WTC11 (cell line): Measurements from ENCODE around the gene RAB11FIP3. TPM values are rescaled to one million over a fixed set of nuclear protein-coding genes. Genes with fewer than 3 reads are reported as not detected.

ENCODE experiments used
- ATAC-seq: fragments of 200-7000 bp; cut with Tn5 transposase; 2 replicates; pipeline ENCODE4 v1.10.0; 2021; ENCODE audit warnings: mild to moderate bottlenecking, moderate library complexity
- CTCF ChIA-PET: fragments of 300-600 bp; sonication (Branson Sonifier 250); formaldehyde crosslinking; loops from one replicate; lab custom pipeline; 2021; ENCODE audit warnings: antibody characterized with exemption; lab: Charles Lee
- POLR2A ChIA-PET: fragments of 350-600 bp; sonication (Branson Sonifier 250); formaldehyde crosslinking; loops from one replicate; lab custom pipeline; 2021; ENCODE audit warnings: antibody characterized with exemption; lab: Charles Lee
- DNase-seq: peaks from one replicate; pipeline ENCODE4 v3.0.0; 2021; ENCODE audit warnings: low spot score
- H3K27ac Mint-ChIP-seq: 2 replicates; pipeline ENCODE4 v1.8.0; 2021; ENCODE audit warnings: mixed read lengths
- H3K27me3 Mint-ChIP-seq: 2 replicates; pipeline ENCODE4 v1.8.0; 2021; ENCODE audit warnings: low read depth, mild to moderate bottlenecking, moderate library complexity, mixed read lengths
- H3K36me3 Mint-ChIP-seq: 2 replicates; pipeline ENCODE4 v1.8.0; 2021; ENCODE audit warnings: mixed read lengths
- H3K4me1 Mint-ChIP-seq: 2 replicates; pipeline ENCODE4 v1.8.0; 2022; ENCODE audit warnings: mixed read lengths
- H3K4me3 Mint-ChIP-seq: 2 replicates; pipeline ENCODE4 v1.8.0; 2021; ENCODE audit warnings: mild to moderate bottlenecking, moderate library complexity, mixed read lengths
- H3K9me3 Mint-ChIP-seq: 2 replicates; pipeline ENCODE4 v1.8.0; 2021; ENCODE audit warnings: mixed read lengths
- FOXJ3 ChIP-seq: sonication (generic); formaldehyde crosslinking; IDR thresholded peaks from 2 replicates; pipeline ENCODE4 v1.9.0; 2021; ENCODE audit warnings: missing genetic modification reagents, mild to moderate bottlenecking, borderline replicate concordance
- GABPB1 ChIP-seq: sonication (generic); formaldehyde crosslinking; IDR thresholded peaks from 2 replicates; pipeline ENCODE4 v1.8.1; 2023; ENCODE audit warnings: mild to moderate bottlenecking, missing genetic modification reagents
- GTF2I ChIP-seq: fragments of 250-450 bp; sonication (Bioruptor Pico); conservative IDR thresholded peaks from 2 replicates; pipeline ENCODE4 v1.4.0; 2021; ENCODE audit warnings: mild to moderate bottlenecking
- MXD4 ChIP-seq: fragments of 250-450 bp; sonication (Bioruptor Pico); IDR thresholded peaks from 2 replicates; pipeline ENCODE4 v1.8.0; 2021; ENCODE audit warnings: mild to moderate bottlenecking, moderate library complexity, borderline replicate concordance
- NR1H2 ChIP-seq: sonication (generic); formaldehyde crosslinking; IDR thresholded peaks from 2 replicates; pipeline ENCODE4 v1.9.0; 2021; ENCODE audit warnings: mild to moderate bottlenecking, moderate library complexity, missing genetic modification reagents
- SMAD3 ChIP-seq: sonication (generic); formaldehyde crosslinking; IDR thresholded peaks from 2 replicates; pipeline ENCODE4 v1.8.0; 2022; ENCODE audit warnings: missing genetic modification reagents, mild to moderate bottlenecking, borderline replicate concordance
- STAT6 ChIP-seq: sonication (generic); formaldehyde crosslinking; conservative IDR thresholded peaks from 2 replicates; pipeline ENCODE4 v1.8.1; 2023; ENCODE audit warnings: mild to moderate bottlenecking, low read depth, missing genetic modification reagents, moderate library complexity
- TEAD1 ChIP-seq: sonication (generic); formaldehyde crosslinking; IDR thresholded peaks from 2 replicates; pipeline ENCODE4 v1.8.0; 2022; ENCODE audit warnings: mild to moderate bottlenecking, missing genetic modification reagents
- TP53 ChIP-seq: sonication (generic); formaldehyde crosslinking; IDR thresholded peaks from 2 replicates; pipeline ENCODE4 v1.8.1; 2023; ENCODE audit warnings: mild to moderate bottlenecking, missing genetic modification reagents
- USF2 ChIP-seq: sonication (generic); formaldehyde crosslinking; IDR thresholded peaks from 2 replicates; pipeline ENCODE4 v1.8.1; 2023; ENCODE audit warnings: mild to moderate bottlenecking, missing genetic modification reagents, moderate library complexity
- ZNF219 ChIP-seq: sonication (generic); formaldehyde crosslinking; IDR thresholded peaks from 2 replicates; pipeline ENCODE4 v1.8.0; 2023; ENCODE audit warnings: missing genetic modification reagents, mild to moderate bottlenecking, borderline replicate concordance
- ZNF281 ChIP-seq: sonication (generic); formaldehyde crosslinking; IDR thresholded peaks from 2 replicates; pipeline ENCODE4 v1.8.0; 2023; ENCODE audit warnings: mild to moderate bottlenecking, missing genetic modification reagents
- total RNA-seq: library from RNA; stranded (reverse); gene quantifications from 3 replicates; pipeline ENCODE4 v1.2.3, GENCODE V29; 2021
- TF ChIP-seq, protein P1 (sequence below): sonication (generic); formaldehyde crosslinking; IDR thresholded peaks from 2 replicates; pipeline ENCODE4 v1.8.1; 2022; ENCODE audit warnings: missing genetic modification reagents, borderline replicate concordance
- TF ChIP-seq, protein P2 (sequence below): sonication (generic); formaldehyde crosslinking; IDR thresholded peaks from 2 replicates; pipeline ENCODE4 v1.8.0; 2022; ENCODE audit warnings: missing genetic modification reagents
- TF ChIP-seq, protein P3 (sequence below): sonication (generic); formaldehyde crosslinking; IDR thresholded peaks from 2 replicates; pipeline ENCODE4 v1.8.0; 2022; ENCODE audit warnings: mild to moderate bottlenecking, missing genetic modification reagents

Gene RAB11FIP3
- total RNA-seq, 1 experiment from 2014 or later: 38.6 TPM

DNA sequence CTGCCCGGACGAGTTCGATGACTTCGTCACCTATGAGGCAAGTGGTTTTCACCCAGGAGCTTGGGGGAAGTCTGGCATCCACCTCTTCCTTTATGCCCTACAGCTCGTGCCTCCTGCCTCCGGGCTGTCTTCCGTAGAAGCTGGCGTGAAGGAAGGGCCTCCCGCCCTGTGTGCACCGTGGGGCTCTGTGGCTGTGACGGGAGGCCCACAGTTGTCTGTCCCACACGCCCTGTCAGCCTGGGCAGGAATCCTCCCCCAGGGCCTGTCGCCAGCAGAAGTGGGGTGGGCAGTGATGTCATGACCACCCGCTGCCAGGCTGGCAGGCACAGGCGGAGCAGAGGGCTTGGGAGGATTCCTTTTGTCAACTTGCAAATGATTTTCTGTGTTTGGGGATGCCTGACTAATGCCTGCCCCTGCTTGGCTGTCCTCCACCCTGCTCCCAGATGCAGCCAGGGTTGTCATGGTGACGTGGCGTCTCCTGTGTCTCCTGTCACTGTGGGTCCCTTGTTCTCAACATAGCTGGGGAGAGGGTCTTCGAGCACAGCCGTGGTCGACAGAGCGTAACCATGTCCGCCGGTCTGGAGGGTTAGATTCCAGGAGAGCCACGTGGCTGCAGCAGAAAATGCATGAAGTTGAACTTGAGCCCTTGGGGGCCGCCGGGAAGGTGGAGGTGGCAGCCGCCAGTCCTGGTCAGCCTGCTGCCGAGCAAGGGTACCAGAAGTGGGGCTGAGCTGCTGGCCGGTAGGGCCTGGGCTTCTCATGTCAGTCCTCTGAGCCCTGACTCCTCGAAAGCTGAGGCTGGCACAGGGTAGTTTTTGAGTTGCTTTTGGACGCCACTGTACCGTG lies 46.1 kb downstream of the RAB11FIP3 start (continued):
- no peak for TF ChIP-seq GABPB1

- peaks cover 41% of the 10 kb centered on the region for H3K4me1 Mint-ChIP-seq
- no peak for DNase-seq
- POLR2A ChIA-PET: no interaction called here
- TF ChIP-seq NR1H2 (CRISPR knock-in tag) (no peak), FOXJ3 (CRISPR knock-in tag) (no peak), MXD4 (CRISPR knock-in tag) (no peak), SMAD3 (no peak), USF2 (CRISPR knock-in tag) (no peak), TP53 (CRISPR knock-in tag) (no peak)
- TF ChIP-seq, protein P1, sequence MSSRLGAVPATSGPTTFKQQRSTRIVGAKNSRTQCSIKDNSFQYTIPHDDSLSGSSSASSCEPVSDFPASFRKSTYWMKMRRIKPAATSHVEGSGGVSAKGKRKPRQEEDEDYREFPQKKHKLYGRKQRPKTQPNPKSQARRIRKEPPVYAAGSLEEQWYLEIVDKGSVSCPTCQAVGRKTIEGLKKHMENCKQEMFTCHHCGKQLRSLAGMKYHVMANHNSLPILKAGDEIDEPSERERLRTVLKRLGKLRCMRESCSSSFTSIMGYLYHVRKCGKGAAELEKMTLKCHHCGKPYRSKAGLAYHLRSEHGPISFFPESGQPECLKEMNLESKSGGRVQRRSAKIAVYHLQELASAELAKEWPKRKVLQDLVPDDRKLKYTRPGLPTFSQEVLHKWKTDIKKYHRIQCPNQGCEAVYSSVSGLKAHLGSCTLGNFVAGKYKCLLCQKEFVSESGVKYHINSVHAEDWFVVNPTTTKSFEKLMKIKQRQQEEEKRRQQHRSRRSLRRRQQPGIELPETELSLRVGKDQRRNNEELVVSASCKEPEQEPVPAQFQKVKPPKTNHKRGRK (CRISPR knock-in tag): no peak
- TF ChIP-seq, protein P2, sequence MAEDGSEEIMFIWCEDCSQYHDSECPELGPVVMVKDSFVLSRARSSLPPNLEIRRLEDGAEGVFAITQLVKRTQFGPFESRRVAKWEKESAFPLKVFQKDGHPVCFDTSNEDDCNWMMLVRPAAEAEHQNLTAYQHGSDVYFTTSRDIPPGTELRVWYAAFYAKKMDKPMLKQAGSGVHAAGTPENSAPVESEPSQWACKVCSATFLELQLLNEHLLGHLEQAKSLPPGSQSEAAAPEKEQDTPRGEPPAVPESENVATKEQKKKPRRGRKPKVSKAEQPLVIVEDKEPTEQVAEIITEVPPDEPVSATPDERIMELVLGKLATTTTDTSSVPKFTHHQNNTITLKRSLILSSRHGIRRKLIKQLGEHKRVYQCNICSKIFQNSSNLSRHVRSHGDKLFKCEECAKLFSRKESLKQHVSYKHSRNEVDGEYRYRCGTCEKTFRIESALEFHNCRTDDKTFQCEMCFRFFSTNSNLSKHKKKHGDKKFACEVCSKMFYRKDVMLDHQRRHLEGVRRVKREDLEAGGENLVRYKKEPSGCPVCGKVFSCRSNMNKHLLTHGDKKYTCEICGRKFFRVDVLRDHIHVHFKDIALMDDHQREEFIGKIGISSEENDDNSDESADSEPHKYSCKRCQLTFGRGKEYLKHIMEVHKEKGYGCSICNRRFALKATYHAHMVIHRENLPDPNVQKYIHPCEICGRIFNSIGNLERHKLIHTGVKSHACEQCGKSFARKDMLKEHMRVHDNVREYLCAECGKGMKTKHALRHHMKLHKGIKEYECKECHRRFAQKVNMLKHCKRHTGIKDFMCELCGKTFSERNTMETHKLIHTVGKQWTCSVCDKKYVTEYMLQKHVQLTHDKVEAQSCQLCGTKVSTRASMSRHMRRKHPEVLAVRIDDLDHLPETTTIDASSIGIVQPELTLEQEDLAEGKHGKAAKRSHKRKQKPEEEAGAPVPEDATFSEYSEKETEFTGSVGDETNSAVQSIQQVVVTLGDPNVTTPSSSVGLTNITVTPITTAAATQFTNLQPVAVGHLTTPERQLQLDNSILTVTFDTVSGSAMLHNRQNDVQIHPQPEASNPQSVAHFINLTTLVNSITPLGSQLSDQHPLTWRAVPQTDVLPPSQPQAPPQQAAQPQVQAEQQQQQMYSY (CRISPR knock-in tag): no peak
- TF ChIP-seq, protein P3, sequence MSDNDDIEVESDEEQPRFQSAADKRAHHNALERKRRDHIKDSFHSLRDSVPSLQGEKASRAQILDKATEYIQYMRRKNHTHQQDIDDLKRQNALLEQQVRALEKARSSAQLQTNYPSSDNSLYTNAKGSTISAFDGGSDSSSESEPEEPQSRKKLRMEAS (CRISPR knock-in tag): no peak
- TF ChIP-seq, all 79 proteins: peak for 0
- no peak overlapping the region for H3K27ac Mint-ChIP-seq
- H3K36me3 Mint-ChIP-seq: no peaks in the 10 kb centered on the region
- no peak for ATAC-seq
- H3K9me3 Mint-ChIP-seq: no peaks in the 10 kb centered on the region
- no peak overlapping the region for H3K4me3 Mint-ChIP-seq
- CTCF ChIA-PET: interaction anchor here (1.4 to 2.5 kb wide), 3 partner anchors 15 to 80 kb away, joined by 3 to 14 read pairs (median 5); no protein-coding TSS in a partner anchor
- no peaks in the 10 kb centered on the region for H3K27me3 Mint-ChIP-seq
Observed at GRCh38 chr16:472199-472504, 46.7 kb downstream of the RAB11FIP3 start.

GRCh38 chr16:473046-474043 lies 47.9 kb downstream of the RAB11FIP3 start:
- DNase-seq (no peak), ATAC-seq (no peak)
- CTCF ChIA-PET: interaction anchor here (1.0 to 2.0 kb wide), 4 partner anchors 10 to 81 kb away, joined by 5 read pairs; no protein-coding TSS in a partner anchor
- Mint-ChIP-seq H3K4me3 (no peak overlapping the region), H3K27me3 (no peaks in the 10 kb centered on the region), H3K27ac (peak overlapping the region; percentile 74), H3K36me3 (no peaks in the 10 kb centered on the region), H3K9me3 (no peaks in the 10 kb centered on the region), H3K4me1 (peaks cover 39% of the 10 kb centered on the region)
- POLR2A ChIA-PET: no interaction called here
- TF ChIP-seq TEAD1 (CRISPR knock-in tag) (no peak), ZNF281 (CRISPR knock-in tag) (no peak), ZNF219 (CRISPR knock-in tag) (no peak), USF2 (CRISPR knock-in tag) (no peak), STAT6 (CRISPR knock-in tag) (no peak), GTF2I (CRISPR knock-in tag) (no peak)
- TF ChIP-seq, protein P3 (CRISPR knock-in tag): no peak
